MCF 10A (cell line): Measurements from ENCODE around the gene CLEC2D. TPM values are rescaled to one million over a fixed set of nuclear protein-coding genes. Genes with fewer than 3 reads are reported as not detected.
"Not testable (repeated sequence)": the region's sequence is repeated elsewhere in the genome, so short reads cannot be mapped to it uniquely, and the experiment has no call there.

Experiments
- BruUV-seq: library from RNA; stranded (reverse); fragments of 400-500 nt; replicated peaks from 2 replicates; lab custom pipeline; 2021; lab: Mats Ljungman, UMichigan
- CTCF ChIA-PET: fragments of 300-600 bp; sonication (Branson Sonifier 250); formaldehyde crosslinking; extraction: SDS; loops from one replicate; lab custom pipeline; 2021; ENCODE audit warnings: antibody characterized with exemption, inconsistent platforms; lab: Yijun Ruan, JAX
- POLR2A ChIA-PET: fragments of 300-600, 350-650 bp; sonication (Branson Sonifier 250); formaldehyde crosslinking; extraction: SDS; loops from one replicate; lab custom pipeline; 2020; ENCODE audit warnings: antibody characterized with exemption, inconsistent platforms; lab: Yijun Ruan, JAX
- DNase-seq: peaks from one replicate; pipeline ENCODE4 v3.0.0-alpha.2; 2018; ENCODE audit not compliant: unreplicated experiment
- H3K27ac Mint-ChIP-seq: one replicate; pipeline ENCODE4 v1.8.0; 2022; ENCODE audit warnings: mild to moderate bottlenecking, low read depth, mixed read lengths; ENCODE audit not compliant: unreplicated experiment
- H3K27me3 Mint-ChIP-seq: one replicate; pipeline ENCODE4 v1.8.0; 2022; ENCODE audit warnings: mixed read lengths; ENCODE audit not compliant: insufficient read depth, unreplicated experiment
- H3K36me3 Mint-ChIP-seq: one replicate; pipeline ENCODE4 v1.8.0; 2022; ENCODE audit warnings: mild to moderate bottlenecking, moderate library complexity, mixed read lengths; ENCODE audit not compliant: insufficient read depth, unreplicated experiment
- H3K4me1 Mint-ChIP-seq: one replicate; pipeline ENCODE4 v1.8.0; 2022; ENCODE audit warnings: mixed read lengths; ENCODE audit not compliant: insufficient read depth, unreplicated experiment
- H3K4me3 Mint-ChIP-seq: one replicate; pipeline ENCODE4 v1.8.0; 2022; ENCODE audit warnings: mild to moderate bottlenecking, moderate library complexity, mixed read lengths; ENCODE audit not compliant: unreplicated experiment
- H3K9me3 Mint-ChIP-seq: one replicate; pipeline ENCODE4 v1.8.0; 2022; ENCODE audit warnings: mixed read lengths; ENCODE audit not compliant: unreplicated experiment
- CTCF ChIP-seq: fragments of 200-600 bp; IDR thresholded peaks from one replicate; pipeline ENCODE4 v1.8.0; 2022; ENCODE audit warnings: antibody characterized with exemption, mild to moderate bottlenecking; ENCODE audit not compliant: unreplicated experiment
- intact Hi-C: fragments of 100-400 bp; cut with micrococcal nuclease; formaldehyde crosslinking; loops from 2 replicates; pipeline ENCODE4 v1.14.1; 2022
- total RNA-seq: library from RNA; stranded (reverse); gene quantifications from 2 replicates; pipeline ENCODE4 v1.2.3, GENCODE V29; 2022

The CLEC2D gene
- total RNA-seq, 1 experiment from 2014 or later = 5.1 TPM

- Mint-ChIP-seq H3K27me3 (no peaks in the 10 kb centered on the region), H3K9me3 (peaks cover 10% of the 10 kb centered on the region), H3K36me3 (peaks cover 4% of the 10 kb centered on the region), H3K4me3 (no peak overlapping the region), H3K4me1 (no peaks in the 10 kb centered on the region), H3K27ac (no peak overlapping the region)
- ChIA-PET POLR2A (no interaction called here), CTCF (interaction anchor here (1.5 kb wide), 1 partner anchor 10 kb away, joined by 6 read pairs; no protein-coding TSS in a partner anchor)
- TF ChIP-seq CTCF = no peak
- DNase-seq = no peak
- BruUV-seq = no TSS peak
- intact Hi-C loops = no loop called here
Measured at GRCh38 chr12:9700606-9700956, 31.1 kb downstream of the CLEC2D start.

GRCh38 chr12:9701380-9702154 lies 32.1 kb downstream of the CLEC2D start:
- POLR2A ChIA-PET = interaction anchor here (0.6 kb wide), 1 partner anchor 46 kb away, joined by 3 read pairs; no protein-coding TSS in a partner anchor
- Mint-ChIP-seq H3K4me1 (no peaks in the 10 kb centered on the region), H3K27ac (no peak overlapping the region), H3K27me3 (no peaks in the 10 kb centered on the region), H3K36me3 (no peaks in the 10 kb centered on the region), H3K9me3 (peaks cover 13% of the 10 kb centered on the region), H3K4me3 (no peak overlapping the region)
- no TSS peak for BruUV-seq
- no peak for TF ChIP-seq CTCF
- DNase-seq = no peak
- CTCF ChIA-PET = interaction anchor here (0.5 to 0.6 kb wide), 2 partner anchors 28 to 67 kb away, joined by 3 read pairs; no protein-coding TSS in a partner anchor
- intact Hi-C loops = no loop called here

GRCh38 chr12:9702255-9702654 lies 32.7 kb downstream of the CLEC2D start:
- BruUV-seq = no TSS peak
- DNase-seq = no peak
- Mint-ChIP-seq H3K9me3 (peaks cover 13% of the 10 kb centered on the region), H3K36me3 (no peaks in the 10 kb centered on the region), H3K27ac (no peak overlapping the region), H3K4me3 (no peak overlapping the region), H3K4me1 (no peaks in the 10 kb centered on the region), H3K27me3 (no peaks in the 10 kb centered on the region)
- ChIA-PET POLR2A (no interaction called here), CTCF (no interaction called here)
- intact Hi-C loops = no loop called here
- no peak for TF ChIP-seq CTCF

GRCh38 chr12:9704561-9704960 lies 35.0 kb downstream of the CLEC2D start:
- H3K27ac Mint-ChIP-seq, intact Hi-C loops, POLR2A ChIA-PET, DNase-seq, BruUV-seq, H3K27me3 Mint-ChIP-seq, H3K4me1 Mint-ChIP-seq, H3K36me3 Mint-ChIP-seq, H3K4me3 Mint-ChIP-seq: not testable (repeated sequence)
- CTCF ChIA-PET = interaction anchor here (0.6 to 1.4 kb wide), 3 partner anchors 70 to 331 kb away, joined by 3 to 5 read pairs (median 3); no protein-coding TSS in a partner anchor
- H3K9me3 Mint-ChIP-seq = peaks cover 13% of the 10 kb centered on the region
